Chondrocyte (in vitro differentiated cells): ENCODE results near the gene SPEM2. TPM values are rescaled to one million over a fixed set of nuclear protein-coding genes. Genes with fewer than 3 reads are reported as not detected.

ENCODE experiments used
- DNase-seq: peaks from one replicate; pipeline ENCODE4 v3.0.0; 2021; ENCODE audit warnings: mixed read lengths, low spot score
- H3K27ac Mint-ChIP-seq: one replicate; pipeline ENCODE4 v1.8.0; 2021; ENCODE audit warnings: mild to moderate bottlenecking, moderate library complexity, mixed read lengths; ENCODE audit not compliant: unreplicated experiment
- H3K27me3 Mint-ChIP-seq: 2 replicates; pipeline ENCODE4 v1.8.0; 2021; ENCODE audit warnings: low read depth, mixed read lengths
- H3K36me3 Mint-ChIP-seq: 2 replicates; pipeline ENCODE4 v1.8.0; 2021; ENCODE audit warnings: low read depth, mixed read lengths
- H3K4me1 Mint-ChIP-seq: 2 replicates; pipeline ENCODE4 v1.8.0; 2021; ENCODE audit warnings: low read depth, mild to moderate bottlenecking, mixed read lengths
- H3K4me3 Mint-ChIP-seq: one replicate; pipeline ENCODE4 v1.8.0; 2021; ENCODE audit warnings: mild to moderate bottlenecking, moderate library complexity, mixed read lengths; ENCODE audit not compliant: unreplicated experiment
- H3K9me3 Mint-ChIP-seq: 2 replicates; pipeline ENCODE4 v1.8.0; 2021; ENCODE audit warnings: low read depth, mixed read lengths
- total RNA-seq: library from RNA; stranded (reverse); gene quantifications from 3 replicates; pipeline ENCODE4 v1.2.1, GENCODE V29; 2021
- TF ChIP-seq, protein P1 (sequence below): fragments of 200-600 bp; sonication (generic); IDR thresholded peaks from 2 replicates; pipeline ENCODE4 v1.5.0; 2021; ENCODE audit warnings: antibody characterized with exemption, mild to moderate bottlenecking, moderate library complexity

The SPEM2 gene
- total RNA-seq, 1 donor from 2014 or later: not detected

DNA sequence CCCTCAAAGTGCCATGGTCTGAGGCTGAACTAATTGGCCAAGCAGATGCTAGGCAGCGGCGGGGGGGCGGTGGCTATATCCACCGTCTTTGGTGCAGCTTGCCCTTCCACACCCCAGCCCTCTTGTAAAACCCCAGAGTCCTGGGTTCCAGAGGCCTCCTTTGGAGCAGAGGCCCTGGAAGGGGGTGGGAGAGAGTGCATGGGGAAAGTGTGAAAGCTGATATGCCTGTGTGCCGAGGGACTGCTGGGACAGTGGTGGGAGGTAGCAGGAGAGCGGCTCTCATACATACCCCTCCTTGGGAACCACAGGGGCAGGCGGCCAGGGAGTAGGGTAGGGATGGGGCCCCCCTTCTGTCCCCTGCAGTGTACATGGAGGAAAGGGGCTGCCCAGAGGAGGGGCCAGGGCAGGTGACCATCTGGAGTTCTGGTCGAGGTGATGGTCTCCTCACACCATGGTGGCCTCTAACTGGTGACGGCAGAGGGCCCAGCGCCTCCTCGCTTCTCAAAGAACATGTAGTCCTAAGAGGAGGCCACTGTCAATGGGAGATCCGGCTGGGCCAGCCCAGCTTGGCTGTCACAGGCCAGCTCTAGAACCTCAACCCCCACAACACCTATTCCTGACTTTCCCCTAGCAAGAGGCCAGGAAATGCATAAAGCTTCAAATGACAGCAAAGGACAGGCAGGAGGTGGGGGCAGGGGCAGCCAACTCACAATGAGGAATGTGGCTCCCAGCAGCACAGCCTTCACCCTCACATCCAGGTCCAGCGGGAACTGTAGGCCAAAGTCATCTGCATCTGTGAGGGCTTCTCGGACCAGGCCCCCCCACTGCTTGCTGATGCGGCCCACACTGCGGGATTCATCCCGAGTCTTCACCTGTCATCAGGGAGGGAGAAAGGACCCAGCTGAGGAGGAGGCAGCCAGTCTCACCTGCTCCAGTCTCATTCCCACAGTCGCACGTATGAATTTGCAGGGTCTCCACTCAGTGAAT, 35.2 kb upstream of the SPEM2 start:
- TF ChIP-seq, protein P1, sequence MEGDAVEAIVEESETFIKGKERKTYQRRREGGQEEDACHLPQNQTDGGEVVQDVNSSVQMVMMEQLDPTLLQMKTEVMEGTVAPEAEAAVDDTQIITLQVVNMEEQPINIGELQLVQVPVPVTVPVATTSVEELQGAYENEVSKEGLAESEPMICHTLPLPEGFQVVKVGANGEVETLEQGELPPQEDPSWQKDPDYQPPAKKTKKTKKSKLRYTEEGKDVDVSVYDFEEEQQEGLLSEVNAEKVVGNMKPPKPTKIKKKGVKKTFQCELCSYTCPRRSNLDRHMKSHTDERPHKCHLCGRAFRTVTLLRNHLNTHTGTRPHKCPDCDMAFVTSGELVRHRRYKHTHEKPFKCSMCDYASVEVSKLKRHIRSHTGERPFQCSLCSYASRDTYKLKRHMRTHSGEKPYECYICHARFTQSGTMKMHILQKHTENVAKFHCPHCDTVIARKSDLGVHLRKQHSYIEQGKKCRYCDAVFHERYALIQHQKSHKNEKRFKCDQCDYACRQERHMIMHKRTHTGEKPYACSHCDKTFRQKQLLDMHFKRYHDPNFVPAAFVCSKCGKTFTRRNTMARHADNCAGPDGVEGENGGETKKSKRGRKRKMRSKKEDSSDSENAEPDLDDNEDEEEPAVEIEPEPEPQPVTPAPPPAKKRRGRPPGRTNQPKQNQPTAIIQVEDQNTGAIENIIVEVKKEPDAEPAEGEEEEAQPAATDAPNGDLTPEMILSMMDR: no peak
- Mint-ChIP-seq H3K9me3 (no peaks in the 10 kb centered on the region), H3K4me1 (peaks cover 16% of the 10 kb centered on the region), H3K27ac (no peak overlapping the region), H3K27me3 (no peaks in the 10 kb centered on the region), H3K36me3 (peaks cover 10% of the 10 kb centered on the region), H3K4me3 (no peak overlapping the region)
- no peak for DNase-seq

DNA sequence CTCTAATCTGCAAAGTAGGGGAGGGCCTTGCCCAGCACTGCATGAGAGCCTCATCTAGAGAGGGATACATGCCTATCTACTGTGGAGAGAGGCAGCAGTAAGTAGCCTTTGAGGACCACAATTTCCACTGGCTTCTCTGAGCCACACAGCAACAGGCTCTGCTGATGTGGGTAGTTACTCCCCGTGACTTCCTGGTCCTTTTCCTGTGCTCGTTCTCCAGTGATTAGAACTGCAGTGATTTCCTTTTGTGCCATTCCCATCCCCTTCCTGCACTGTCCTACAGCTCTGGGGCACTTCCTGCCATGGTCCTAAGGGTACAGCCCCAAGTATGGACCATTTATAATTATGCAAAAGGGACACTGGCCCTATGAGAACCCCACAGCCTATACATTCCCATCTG, 34.1 kb upstream of the SPEM2 start:
- H3K4me3 Mint-ChIP-seq: no peak overlapping the region
- no peak for DNase-seq
- TF ChIP-seq, protein P1: no peak
- peaks cover 20% of the 10 kb centered on the region for H3K4me1 Mint-ChIP-seq
- H3K27ac Mint-ChIP-seq: no peak overlapping the region
- no peaks in the 10 kb centered on the region for H3K9me3 Mint-ChIP-seq
- no peaks in the 10 kb centered on the region for H3K27me3 Mint-ChIP-seq
- H3K36me3 Mint-ChIP-seq: peaks cover 10% of the 10 kb centered on the region

DNA sequence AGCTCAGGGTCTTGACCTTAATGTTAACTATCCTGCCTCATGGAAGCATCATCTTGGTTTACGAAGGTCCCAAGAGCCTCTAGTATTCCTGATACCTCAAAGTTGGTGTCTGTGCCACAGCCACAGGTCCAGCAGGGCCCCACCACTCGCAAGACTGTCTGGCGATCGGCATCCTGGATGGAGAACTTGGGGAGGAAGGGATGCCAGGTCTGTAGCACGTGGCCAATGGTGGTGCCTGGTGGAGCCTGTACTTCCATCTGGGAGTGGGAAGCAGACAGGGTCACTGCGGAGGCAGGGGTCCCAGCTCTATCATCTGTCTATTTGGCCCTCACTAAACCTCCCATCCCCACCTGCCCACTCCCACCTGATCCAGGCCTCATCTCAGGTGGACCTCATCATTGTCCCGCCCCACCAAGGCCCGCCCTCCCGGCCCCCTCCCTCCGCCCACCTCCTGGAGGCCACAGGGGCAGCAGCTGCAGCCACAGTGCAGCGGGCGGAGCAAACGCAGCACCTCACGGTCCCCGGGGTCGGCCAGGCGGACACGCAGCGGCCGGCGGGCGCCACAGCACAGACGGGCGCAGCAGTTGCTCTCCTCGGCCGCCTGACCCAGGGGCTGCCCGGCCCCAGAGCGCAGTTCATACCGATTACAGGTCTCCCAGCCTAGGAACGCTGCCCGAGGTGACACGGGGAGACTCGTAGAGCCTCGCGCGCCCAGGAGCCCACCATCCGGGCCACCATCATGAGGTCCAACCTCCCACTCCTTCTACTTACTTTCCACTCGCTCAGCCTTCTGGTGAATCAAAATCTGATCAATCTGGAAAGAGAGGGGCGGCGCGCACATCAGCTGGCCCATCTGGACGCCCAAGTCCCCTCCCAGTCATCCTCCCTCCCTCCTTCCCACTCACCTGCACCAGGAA, 32.5 kb upstream of the SPEM2 start:
- Mint-ChIP-seq H3K4me1 (peaks cover 20% of the 10 kb centered on the region), H3K36me3 (peaks cover 8% of the 10 kb centered on the region), H3K27me3 (no peaks in the 10 kb centered on the region), H3K27ac (no peak overlapping the region), H3K9me3 (no peaks in the 10 kb centered on the region), H3K4me3 (peak overlapping the region; percentile 91)
- TF ChIP-seq, protein P1: no peak
- no peak for DNase-seq

DNA sequence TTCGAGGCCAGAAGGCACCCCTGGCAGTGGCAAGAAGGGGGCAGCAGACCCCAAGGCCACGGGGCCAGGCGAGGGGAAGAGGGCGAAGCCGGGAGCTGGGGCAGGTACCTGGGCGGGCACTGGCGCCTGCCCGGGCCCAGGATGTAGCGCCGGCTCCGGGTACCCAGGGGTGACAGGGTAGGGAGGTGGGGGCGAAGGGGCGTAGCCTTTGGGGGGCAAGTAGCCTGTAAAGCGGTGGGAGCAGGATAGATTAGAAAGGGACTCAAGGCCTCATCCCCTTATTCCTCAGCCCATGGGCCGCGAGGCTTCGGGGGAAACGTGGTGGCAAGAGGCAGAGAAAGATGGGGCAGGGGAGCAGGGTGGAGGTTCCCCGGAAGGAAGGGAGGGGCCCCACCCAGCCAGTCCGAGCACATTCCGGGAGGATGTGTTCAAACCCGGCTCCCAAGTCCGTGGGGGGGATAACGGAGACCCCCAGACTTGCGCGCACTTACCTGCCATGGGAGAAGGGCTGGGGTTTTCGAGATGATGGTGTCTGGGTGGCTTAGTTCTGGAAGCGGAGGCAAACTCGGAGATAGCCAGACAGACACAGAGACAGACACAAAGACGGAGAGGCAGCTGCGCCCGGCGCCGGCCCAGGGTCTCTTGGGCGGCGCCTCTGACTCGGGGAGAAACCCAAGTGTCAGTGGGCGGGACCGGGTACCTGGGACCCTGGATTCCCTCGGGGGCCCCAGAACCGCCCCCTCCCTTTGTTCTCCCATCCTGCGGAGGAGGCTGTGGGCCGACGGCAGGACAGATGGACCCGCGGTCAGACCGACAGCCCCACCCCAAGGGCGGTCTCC, 31.6 kb upstream of the SPEM2 start:
- no peak for DNase-seq
- H3K27ac Mint-ChIP-seq: no peak overlapping the region

More for the DNA sequence above, 31.6 kb upstream of the SPEM2 start:
- no peaks in the 10 kb centered on the region for H3K9me3 Mint-ChIP-seq
- H3K27me3 Mint-ChIP-seq: no peaks in the 10 kb centered on the region
- TF ChIP-seq, protein P1: peak; percentile 29
- H3K4me1 Mint-ChIP-seq: peaks cover 20% of the 10 kb centered on the region
- peaks cover 8% of the 10 kb centered on the region for H3K36me3 Mint-ChIP-seq
- H3K4me3 Mint-ChIP-seq: peak overlapping the region; percentile 91
